Testis (tissue), 2 donors: Measurements from ENCODE around the gene KREMEN2.

Experiments used
- POLR2A ChIP-seq: fragments of 450-650 bp; IDR thresholded peaks from one replicate; pipeline ENCODE4 v1.6.1; 2017; ENCODE audit warnings: antibody characterized with exemption, mild to moderate bottlenecking, moderate library complexity
- TF ChIP-seq, protein P1 (sequence below), 3 experiments: fragments of 450-650 bp in 2 of 3; fragments of 200-600 bp in 1 of 3; sonication (generic) in 1 of 3; IDR thresholded peaks; one replicate each; pipeline ENCODE4 v1.5.1; 2016 to 2019; ENCODE audit warnings: antibody characterized with exemption in 3 of 3, mild to moderate bottlenecking in 2 of 3, moderate library complexity in 1 of 3

DNA sequence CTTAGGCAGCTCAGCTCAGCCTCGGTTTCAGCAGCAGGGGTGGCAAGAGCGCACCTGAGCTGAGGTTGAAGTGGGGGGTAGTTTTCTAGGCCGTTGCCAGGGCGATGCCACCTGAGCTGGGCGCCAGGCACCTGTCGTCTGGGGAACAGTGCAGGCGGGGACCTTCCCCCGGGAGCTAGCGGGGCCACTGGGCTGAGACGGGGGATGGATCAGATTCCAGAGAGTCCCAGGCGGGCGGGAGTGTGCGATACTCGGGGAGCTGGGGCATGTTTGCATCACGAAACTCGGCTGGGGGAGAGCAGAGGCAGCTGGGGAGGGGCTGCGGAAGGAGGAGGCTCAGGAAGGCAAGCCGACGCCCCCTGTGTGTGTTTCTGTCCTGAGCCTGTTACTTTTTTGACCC is 48.2 kb downstream of the KREMEN2 start:
- TF ChIP-seq, protein P1, sequence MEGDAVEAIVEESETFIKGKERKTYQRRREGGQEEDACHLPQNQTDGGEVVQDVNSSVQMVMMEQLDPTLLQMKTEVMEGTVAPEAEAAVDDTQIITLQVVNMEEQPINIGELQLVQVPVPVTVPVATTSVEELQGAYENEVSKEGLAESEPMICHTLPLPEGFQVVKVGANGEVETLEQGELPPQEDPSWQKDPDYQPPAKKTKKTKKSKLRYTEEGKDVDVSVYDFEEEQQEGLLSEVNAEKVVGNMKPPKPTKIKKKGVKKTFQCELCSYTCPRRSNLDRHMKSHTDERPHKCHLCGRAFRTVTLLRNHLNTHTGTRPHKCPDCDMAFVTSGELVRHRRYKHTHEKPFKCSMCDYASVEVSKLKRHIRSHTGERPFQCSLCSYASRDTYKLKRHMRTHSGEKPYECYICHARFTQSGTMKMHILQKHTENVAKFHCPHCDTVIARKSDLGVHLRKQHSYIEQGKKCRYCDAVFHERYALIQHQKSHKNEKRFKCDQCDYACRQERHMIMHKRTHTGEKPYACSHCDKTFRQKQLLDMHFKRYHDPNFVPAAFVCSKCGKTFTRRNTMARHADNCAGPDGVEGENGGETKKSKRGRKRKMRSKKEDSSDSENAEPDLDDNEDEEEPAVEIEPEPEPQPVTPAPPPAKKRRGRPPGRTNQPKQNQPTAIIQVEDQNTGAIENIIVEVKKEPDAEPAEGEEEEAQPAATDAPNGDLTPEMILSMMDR (IDR thresholded peaks at IDR 0.05) = no peak
- no peak for TF ChIP-seq POLR2A
